ENCODE measurements around the gene DNAJC3.

DNA sequence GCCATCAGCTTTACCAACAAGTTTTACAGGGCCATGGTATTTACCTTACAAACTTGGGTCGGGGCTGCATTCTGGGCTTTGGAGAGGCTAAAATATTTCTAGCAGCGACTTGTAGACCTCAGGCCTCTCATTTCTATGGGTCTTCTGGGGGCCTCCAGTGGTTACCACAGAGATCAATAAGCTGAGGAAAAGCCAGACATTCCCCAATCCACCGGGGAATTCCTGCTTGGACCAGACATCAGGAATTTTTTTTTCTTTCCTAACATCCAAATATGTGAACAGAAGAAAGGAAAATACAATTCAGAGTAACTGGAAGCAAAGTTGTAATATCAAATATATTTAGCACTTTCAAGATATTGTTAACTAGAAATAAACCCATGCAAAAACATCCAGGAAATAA is 33.9 kb upstream of the DNAJC3 start:
- TF ChIP-seq, protein P1, sequence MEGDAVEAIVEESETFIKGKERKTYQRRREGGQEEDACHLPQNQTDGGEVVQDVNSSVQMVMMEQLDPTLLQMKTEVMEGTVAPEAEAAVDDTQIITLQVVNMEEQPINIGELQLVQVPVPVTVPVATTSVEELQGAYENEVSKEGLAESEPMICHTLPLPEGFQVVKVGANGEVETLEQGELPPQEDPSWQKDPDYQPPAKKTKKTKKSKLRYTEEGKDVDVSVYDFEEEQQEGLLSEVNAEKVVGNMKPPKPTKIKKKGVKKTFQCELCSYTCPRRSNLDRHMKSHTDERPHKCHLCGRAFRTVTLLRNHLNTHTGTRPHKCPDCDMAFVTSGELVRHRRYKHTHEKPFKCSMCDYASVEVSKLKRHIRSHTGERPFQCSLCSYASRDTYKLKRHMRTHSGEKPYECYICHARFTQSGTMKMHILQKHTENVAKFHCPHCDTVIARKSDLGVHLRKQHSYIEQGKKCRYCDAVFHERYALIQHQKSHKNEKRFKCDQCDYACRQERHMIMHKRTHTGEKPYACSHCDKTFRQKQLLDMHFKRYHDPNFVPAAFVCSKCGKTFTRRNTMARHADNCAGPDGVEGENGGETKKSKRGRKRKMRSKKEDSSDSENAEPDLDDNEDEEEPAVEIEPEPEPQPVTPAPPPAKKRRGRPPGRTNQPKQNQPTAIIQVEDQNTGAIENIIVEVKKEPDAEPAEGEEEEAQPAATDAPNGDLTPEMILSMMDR (IDR thresholded peaks at IDR 0.05): no peak
- no peak for TF ChIP-seq POLR2A (IDR thresholded peaks at IDR 0.05)

Data from right lobe of liver (tissue), 4 donors.